HCT116 (cell line): ENCODE results near the gene INTS6.

Experiments
- EZH2 ChIP-seq: fragments of 200-600 bp; sonication (generic); IDR thresholded peaks from 2 replicates; pipeline ENCODE4 v1.6.1; 2017; ENCODE audit warnings: antibody characterized with exemption, mixed run types
- JUND ChIP-seq: IDR thresholded peaks from 2 replicates; pipeline ENCODE4 v1.6.1; 2012
- POLR2A ChIP-seq: IDR thresholded peaks from 2 replicates; pipeline ENCODE4 v1.7.0; 2011; ENCODE audit warnings: borderline replicate concordance; ENCODE audit not compliant: insufficient read depth, insufficient read length; ENCODE audit errors: extremely low read depth
- POLR2AphosphoS5 ChIP-seq: IDR thresholded peaks from 2 replicates; pipeline ENCODE4 v1.6.1; 2011; ENCODE audit warnings: mild to moderate bottlenecking, low read depth, low read length, moderate library complexity
- TCF7L2 ChIP-seq: IDR thresholded peaks from 2 replicates; pipeline ENCODE4 v1.7.0; 2011; ENCODE audit warnings: borderline replicate concordance, inconsistent platforms; ENCODE audit not compliant: insufficient read depth, insufficient read length; ENCODE audit errors: extremely low read depth
- YY1 ChIP-seq: IDR thresholded peaks from 2 replicates; pipeline ENCODE4 v1.6.1; 2011; ENCODE audit warnings: low read length, low read depth, moderate library complexity, mild to moderate bottlenecking; ENCODE audit not compliant: insufficient replicate concordance; ENCODE audit errors: extremely low read depth
- TF ChIP-seq, protein P1 (sequence below), 3 experiments: fragments of 200-600 bp in 1 of 3; sonication (generic) in 1 of 3; IDR thresholded peaks in 2 of 3; conservative IDR thresholded peaks in 1 of 3; 2 replicates each; pipeline ENCODE4 v1.5.1; 2012 to 2017; ENCODE audit warnings: low read depth in 2 of 3, low read length in 2 of 3, antibody characterized with exemption in 1 of 3, borderline replicate concordance in 1 of 3, control low read depth in 1 of 3, mild to moderate bottlenecking in 1 of 3, mixed read lengths in 1 of 3, mixed run types in 1 of 3, moderate library complexity in 1 of 3; ENCODE audit not compliant: insufficient read depth in 1 of 3

- TF ChIP-seq YY1: no peak
- TF ChIP-seq, protein P1, sequence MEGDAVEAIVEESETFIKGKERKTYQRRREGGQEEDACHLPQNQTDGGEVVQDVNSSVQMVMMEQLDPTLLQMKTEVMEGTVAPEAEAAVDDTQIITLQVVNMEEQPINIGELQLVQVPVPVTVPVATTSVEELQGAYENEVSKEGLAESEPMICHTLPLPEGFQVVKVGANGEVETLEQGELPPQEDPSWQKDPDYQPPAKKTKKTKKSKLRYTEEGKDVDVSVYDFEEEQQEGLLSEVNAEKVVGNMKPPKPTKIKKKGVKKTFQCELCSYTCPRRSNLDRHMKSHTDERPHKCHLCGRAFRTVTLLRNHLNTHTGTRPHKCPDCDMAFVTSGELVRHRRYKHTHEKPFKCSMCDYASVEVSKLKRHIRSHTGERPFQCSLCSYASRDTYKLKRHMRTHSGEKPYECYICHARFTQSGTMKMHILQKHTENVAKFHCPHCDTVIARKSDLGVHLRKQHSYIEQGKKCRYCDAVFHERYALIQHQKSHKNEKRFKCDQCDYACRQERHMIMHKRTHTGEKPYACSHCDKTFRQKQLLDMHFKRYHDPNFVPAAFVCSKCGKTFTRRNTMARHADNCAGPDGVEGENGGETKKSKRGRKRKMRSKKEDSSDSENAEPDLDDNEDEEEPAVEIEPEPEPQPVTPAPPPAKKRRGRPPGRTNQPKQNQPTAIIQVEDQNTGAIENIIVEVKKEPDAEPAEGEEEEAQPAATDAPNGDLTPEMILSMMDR (IDR thresholded peaks at IDR 0.05 in 2 of 3, conservative IDR thresholded peaks at IDR 0.05 in 1 of 3; ENCODE audit: borderline replicate concordance in 1 of 3, insufficient read depth in 1 of 3, low read depth in 2 of 3, low read length in 2 of 3): no peak
- TF ChIP-seq EZH2: no peak
- TF ChIP-seq POLR2A: no peak
- TF ChIP-seq POLR2AphosphoS5: no peak
- no peak for TF ChIP-seq TCF7L2
- no peak for TF ChIP-seq JUND
Measured at GRCh38 chr13:51478418-51479198, 25.8 kb upstream of the INTS6 start.
